HG02840 (cell line): ENCODE data around the gene FAM168B.

Experiments used
- ATAC-seq: cut with Tn5 transposase; IDR thresholded peaks from one replicate; pipeline ENCODE4 v1.9.1; 2021; ENCODE audit warnings: mild to moderate bottlenecking, moderate library complexity, moderate number of reproducible peaks; ENCODE audit not compliant: unreplicated experiment, low FRiP score

The FAM168B gene

GRCh38 chr2:131029812-131030211 is 63.4 kb downstream of the FAM168B start:
- no peak for ATAC-seq

- no peak for ATAC-seq
These were observed 65.4 kb downstream of the FAM168B start for GRCh38 chr2:131027566-131028528.

- ATAC-seq = no peak
These were observed 66.3 kb downstream of the FAM168B start for GRCh38 chr2:131026919-131027318.

GRCh38 chr2:131023758-131024157 is 69.5 kb downstream of the FAM168B start:
- ATAC-seq = no peak

GRCh38 chr2:131022731-131023130 is 70.5 kb downstream of the FAM168B start:
- ATAC-seq = no peak

- ATAC-seq = no peak
These were observed 76.2 kb downstream of the FAM168B start for GRCh38 chr2:131016826-131017741.

- ATAC-seq = no peak
These were observed 77.5 kb downstream of the FAM168B start for GRCh38 chr2:131015764-131016163.

- ATAC-seq = no peak
These were observed 79.1 kb downstream of the FAM168B start for GRCh38 chr2:131014141-131014540.

- ATAC-seq = no peak
These were observed 81.8 kb downstream of the FAM168B start for GRCh38 chr2:131011486-131011885.

- no peak for ATAC-seq
These were observed 82.7 kb downstream of the FAM168B start for GRCh38 chr2:131010566-131010965.

- ATAC-seq = no peak
These were observed 83.4 kb downstream of the FAM168B start for GRCh38 chr2:131009713-131010475.

- ATAC-seq = no peak
These were observed 84.3 kb downstream of the FAM168B start for GRCh38 chr2:131008967-131009366.

- no peak for ATAC-seq
These were observed 86.7 kb downstream of the FAM168B start for GRCh38 chr2:131006561-131006960.

GRCh38 chr2:131005216-131005935 is 87.9 kb downstream of the FAM168B start:
- ATAC-seq = no peak

GRCh38 chr2:131004446-131005209 is 88.6 kb downstream of the FAM168B start:
- no peak for ATAC-seq

GRCh38 chr2:130998561-130998960 is 94.7 kb downstream of the FAM168B start:
- no peak for ATAC-seq
